Activated T-helper 1 cell treated with anti-CD3 and anti-CD28 coated beads, Interleukin-2, amount 50 U/mL, for 16 hours (primary cell): ENCODE results near the gene PANK4.
A peak's percentile ranks its signal among the peaks of the same experiment; 100 is the strongest.
"Not testable (repeated sequence)": the region's sequence is repeated elsewhere in the genome, so short reads cannot be mapped to it uniquely, and the experiment has no call there.

Experiments
- DNase-seq, 2 donors: peaks; one replicate each; pipeline ENCODE4 v3.0.0-alpha.2; 2020; ENCODE audit warnings: low read depth in 1 of 2, low spot score in 1 of 2

The PANK4 gene

DNA sequence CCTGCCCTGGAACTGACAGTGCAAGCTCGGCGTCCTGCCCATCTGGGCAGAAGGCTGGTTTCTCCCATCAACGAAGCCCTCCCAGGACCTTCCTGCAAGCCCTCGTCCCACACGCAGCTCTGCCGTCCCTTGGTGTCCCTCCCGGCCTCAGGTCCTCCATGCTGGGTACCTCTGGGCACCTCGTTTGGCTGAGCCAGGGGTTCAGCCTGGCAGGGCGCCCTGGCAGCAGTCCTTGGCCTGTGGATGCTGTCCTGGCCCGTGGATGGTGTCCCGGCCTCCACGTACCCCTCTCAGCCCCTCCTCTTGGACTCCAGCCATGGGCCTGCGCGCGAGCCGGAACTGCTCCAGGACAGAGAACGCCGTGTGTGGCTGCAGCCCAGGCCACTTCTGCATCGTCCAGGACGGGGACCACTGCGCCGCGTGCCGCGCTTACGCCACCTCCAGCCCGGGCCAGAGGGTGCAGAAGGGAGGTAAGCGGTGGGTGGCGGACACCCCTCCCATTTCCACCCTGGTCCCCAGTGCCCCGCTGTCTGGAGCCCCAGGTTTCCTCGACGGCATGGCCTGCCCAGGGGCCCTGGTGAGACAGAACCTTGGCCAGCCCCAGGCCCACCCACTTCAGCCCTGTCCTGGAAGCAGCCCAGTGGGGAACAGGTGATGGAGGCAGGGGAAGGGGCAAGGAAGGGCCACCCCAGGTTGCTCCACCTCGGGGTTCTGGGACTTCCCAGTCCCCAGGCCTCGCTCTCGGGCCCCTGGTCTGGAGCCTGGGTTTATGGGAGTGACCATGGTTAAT lies 33.3 kb upstream of the PANK4 start:
- DNase-seq, result no peak

DNA sequence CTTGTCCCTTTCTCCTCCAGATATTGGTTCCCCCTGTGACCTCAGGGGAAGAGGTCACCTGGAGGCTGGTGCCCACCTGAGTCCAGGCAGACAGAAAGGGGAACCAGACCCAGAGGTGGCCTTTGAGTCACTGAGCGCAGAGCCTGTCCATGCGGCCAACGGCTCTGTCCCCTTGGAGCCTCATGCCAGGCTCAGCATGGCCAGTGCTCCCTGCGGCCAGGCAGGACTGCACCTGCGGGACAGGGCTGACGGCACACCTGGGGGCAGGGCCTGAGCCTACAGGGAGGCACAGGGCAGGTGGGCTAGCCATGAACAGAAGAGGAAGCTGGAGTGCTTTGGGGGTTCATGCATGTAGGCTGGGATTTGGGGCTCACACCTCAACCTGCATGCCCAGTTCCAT lies 32.5 kb upstream of the PANK4 start:
- no peak for DNase-seq

- DNase-seq, result no peak
These were observed 32.0 kb upstream of the PANK4 start for GRCh38 chr1:2558420-2558819.

GRCh38 chr1:2557482-2558400 lies 31.3 kb upstream of the PANK4 start:
- DNase-seq, result no peak

DNA sequence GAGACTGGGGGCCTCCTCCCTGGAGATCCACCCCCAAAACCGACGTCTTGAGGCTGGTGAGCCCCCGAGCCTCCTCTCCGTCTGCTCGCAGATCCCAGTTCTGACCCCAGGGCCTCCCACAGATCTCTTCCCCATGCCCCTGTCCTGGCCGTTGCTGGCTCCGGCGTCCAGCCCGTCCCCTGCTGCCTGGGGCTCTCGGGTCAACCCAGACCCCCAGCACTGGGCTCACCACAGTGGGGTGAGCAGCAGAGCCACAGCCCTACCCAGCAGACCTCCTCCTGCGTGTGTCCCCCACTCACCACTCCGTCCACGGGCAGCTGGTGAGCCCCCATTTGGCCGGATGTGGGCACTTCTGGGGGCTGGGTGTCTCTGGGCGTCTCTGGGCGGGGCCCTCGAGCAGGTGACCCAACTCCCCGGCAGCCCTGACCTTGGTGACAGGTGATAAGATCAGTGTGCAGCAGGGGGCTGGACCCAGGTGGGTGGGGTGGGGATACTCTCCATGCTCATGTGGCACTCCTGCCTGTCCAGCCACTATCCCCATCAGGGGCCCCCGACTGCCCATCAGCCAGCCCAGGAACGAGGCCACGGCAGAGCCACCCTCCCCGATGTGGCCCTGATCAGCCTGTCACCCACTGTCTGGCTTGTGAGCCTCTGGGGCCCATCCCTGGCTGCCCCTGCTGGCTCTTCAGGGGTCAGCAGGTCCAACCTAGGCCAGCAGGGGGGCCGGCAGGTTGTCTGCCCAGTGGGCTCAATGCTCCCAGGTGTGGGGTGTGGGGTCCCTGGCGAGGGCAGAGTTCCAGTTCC lies 30.5 kb upstream of the PANK4 start:
- DNase-seq, result no peak

GRCh38 chr1:2556277-2556677 lies 29.9 kb upstream of the PANK4 start, which contains the start of gene TNFRSF14:
TNFRSF14 (plus strand) TSS chr1:2556371; CDS start chr1:2556665, 294 bp downstream.
- DNase-seq, result peak in 1 of 2 donors; percentile 57

DNA sequence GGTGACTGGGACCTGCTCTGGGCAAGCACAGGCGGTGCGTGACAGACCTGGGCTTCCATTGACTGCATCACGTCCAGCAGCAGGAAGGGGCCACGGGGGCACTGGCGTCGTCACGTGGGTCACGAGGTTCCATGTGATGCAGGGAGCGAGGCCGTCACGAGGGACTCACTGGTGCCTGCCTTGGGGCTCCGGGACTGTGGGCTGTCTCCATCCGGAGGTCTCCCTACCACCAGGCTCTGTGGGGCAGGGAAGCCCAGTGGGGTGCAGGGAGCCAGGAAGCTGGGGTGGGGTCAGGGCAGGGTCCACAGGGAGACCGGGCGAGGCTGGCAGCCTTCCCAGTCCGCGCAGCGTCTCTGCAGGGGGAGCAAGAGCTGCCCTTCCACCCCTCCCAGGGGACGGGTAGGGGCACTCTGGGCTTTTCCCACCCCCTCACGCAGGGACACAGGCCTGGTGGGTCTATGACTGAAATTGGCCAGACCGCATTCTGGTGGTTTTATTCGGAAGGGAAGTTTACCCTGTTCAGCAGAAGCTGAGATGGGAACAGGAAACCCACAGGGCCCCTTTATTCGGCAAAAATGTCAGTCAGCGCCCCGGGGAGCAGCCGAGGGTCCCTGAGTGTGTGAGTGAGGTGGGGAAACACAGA lies 29.4 kb upstream of the PANK4 start:
- DNase-seq, result peak in 1 of 2 donors; percentile 53

GRCh38 chr1:2554621-2555387 lies 28.4 kb upstream of the PANK4 start:
- DNase-seq, result no peak

DNA sequence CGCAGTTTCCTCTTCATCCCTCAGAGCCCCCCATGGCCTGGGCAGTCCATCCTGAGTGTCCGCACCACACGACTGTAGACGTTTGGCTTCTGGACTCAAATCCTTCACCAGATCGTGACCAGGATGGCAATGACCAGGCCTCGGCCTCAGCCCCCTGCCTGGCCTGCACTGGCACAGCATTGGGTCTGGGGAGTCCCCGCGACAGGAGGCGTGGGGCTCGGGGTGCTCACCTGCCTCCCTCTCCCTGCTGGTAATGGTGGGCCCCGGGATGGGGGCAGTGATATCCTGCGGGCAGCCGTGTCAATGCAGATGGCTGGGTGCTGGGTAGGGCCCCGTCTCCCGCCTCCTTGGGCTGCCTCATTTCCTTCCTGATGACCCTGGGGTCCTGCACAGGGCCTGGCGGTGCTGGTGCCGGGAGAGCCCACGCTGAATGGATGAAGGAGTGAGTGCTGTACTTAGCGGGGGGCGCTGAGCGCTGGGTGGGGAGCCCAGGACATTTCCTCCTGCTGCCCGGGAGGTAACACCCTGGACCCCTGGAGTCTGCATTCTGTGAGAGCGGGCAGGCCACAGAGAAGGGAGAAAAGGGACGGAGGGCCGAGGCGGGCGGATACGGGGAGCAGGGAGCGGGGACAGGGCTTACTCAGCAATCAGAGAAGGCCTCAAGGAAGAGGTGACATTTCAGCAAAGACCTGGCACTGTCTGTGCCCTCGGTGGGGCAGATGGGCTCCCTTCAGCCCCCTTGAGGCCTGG lies 27.6 kb upstream of the PANK4 start:
- no peak for DNase-seq

DNA sequence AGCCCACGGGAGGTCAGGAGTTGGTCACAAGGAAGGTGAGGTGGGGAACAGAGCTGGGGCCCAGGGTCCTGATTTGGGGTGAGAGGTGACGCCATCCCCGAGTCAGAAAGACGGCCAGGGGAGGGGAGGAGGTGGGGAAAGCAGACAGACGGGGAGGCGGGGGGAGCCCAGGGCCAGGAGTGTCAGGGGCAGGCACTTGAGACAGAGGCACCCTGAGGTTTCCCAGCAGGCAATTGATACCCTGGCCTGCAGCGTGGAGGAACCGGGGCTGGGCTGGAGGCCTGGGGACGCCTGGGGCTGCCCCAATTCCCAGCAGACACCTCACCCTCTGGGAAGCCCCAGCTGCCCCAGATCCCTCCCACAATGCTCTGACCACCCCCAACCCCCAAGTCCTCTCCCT lies 26.7 kb upstream of the PANK4 start:
- not testable (repeated sequence) for DNase-seq

DNA sequence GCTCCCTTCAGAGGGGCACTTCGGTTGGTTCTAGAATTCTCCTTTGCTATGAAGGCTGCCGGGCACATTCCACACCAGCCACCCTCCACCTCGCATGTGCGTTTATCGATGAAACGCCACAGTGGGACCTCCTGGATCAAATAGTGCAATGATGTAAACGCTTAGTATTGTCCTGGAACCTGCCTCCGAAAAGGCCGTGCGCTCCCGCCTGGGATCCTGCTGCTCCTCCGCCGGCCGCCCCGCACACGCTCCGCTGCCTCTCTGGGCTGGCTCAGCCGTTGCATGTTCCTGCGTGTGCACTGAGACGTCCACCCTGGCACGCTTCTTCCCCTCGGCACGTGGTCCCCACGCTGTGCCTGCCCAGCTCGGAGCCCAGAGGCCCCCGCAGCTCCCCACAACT lies 25.8 kb upstream of the PANK4 start:
- DNase-seq, result no peak

- DNase-seq, result not testable (repeated sequence)
These were observed 25.1 kb upstream of the PANK4 start for GRCh38 chr1:2551544-2551943.

DNA sequence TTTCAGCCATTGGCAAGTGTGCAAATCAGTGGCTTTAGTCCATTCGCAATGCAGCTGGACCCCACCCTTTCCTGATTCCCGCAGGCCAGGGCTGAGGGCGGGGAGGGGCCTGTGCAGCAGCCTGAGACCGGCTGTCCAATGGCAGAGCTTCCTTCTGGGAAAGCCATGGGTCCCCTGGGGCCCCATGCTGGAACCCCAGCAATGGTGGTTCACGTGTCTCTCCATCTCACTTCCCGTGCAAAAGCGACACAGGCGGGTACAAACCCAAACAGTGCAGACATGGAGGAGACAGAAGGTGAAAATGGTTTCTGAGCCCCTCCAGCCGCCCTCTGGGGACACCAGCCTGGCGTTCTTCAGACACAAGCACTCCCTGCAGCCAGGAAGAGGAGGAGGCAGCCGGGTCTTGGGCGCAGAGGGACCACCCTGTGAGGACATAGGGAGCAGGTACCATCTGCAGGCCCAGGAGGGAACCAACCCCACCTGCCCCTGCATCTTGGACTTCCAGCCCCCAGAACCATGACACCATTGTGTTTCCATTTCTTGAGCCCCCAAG lies 24.0 kb upstream of the PANK4 start:
- DNase-seq, result not testable (repeated sequence)

DNA sequence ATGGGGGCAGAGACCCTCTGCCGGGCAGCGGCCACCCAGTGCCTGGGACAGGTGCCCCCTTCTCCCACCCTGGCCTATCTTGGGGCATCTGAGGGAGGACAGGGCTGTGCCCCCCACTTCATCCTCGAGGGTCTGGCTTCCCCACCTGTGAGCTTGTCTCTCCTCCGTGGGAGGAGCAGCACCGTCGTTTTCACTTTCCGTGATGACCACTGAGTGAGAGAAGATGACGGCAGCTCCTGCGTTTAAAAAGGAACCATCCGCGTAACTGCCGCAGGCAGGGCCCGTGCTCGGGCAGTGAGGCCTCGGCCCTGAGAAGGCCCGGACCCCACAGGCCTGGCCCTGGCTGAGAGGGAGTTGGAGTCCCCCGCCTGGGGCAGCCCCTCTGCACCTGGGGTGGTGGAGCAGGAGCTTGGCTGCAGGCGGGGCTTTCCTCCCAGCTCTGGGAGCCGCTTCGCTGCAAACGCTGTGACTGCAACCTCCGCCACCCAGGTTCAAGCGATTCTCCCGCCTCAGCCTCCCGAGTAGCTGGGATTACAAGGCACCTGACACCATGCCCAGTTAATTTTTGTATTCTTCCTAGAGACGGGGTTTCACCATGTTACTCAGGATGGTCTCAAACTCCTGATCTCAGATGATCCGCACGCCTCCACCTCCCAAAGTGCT lies 23.1 kb upstream of the PANK4 start:
- not testable (repeated sequence) for DNase-seq

GRCh38 chr1:2548068-2548589 lies 21.7 kb upstream of the PANK4 start:
- DNase-seq, result peak; percentile 68 to 70

DNA sequence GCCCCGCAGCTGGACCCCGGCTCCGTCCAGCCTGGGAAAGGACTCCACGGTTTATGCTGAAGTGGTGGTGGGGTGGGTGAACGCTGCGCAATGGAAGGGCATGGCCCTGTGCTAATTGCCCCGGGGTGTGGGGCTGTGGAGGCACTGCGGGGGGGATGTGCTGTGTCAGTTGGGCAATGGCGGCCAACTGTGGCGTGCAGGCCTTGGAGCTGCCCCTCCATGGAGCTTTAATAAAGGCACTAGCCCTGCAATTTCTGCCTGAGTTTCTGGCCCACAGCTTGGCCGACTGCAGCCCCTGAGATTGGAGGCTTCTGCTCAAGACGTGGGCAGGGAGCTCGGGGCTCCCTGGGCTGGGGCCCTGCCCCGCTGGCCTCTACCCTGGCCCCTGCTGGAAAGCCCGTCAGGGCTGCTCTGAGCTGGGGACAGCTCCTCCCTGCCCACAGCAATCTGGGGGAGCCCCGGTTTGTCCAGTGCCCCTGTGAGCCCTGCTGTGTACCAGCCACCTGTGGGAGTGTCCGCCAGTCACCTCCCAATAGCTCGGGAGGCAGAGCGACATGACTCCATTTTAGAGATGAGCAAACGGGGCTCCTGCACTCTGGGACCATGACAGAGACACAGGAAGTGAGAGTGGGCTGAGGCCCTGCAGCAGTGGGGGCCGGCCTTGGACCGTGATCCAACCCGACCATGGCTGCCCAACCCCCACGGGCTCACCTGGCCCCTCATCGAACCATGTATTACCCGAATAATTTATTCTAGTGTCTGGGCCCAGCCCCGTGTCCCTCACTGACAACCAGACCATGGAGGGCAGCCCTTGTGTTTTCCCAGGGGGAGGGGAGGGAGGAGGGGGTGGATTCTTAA lies 21.0 kb upstream of the PANK4 start:
- DNase-seq, result no peak

DNA sequence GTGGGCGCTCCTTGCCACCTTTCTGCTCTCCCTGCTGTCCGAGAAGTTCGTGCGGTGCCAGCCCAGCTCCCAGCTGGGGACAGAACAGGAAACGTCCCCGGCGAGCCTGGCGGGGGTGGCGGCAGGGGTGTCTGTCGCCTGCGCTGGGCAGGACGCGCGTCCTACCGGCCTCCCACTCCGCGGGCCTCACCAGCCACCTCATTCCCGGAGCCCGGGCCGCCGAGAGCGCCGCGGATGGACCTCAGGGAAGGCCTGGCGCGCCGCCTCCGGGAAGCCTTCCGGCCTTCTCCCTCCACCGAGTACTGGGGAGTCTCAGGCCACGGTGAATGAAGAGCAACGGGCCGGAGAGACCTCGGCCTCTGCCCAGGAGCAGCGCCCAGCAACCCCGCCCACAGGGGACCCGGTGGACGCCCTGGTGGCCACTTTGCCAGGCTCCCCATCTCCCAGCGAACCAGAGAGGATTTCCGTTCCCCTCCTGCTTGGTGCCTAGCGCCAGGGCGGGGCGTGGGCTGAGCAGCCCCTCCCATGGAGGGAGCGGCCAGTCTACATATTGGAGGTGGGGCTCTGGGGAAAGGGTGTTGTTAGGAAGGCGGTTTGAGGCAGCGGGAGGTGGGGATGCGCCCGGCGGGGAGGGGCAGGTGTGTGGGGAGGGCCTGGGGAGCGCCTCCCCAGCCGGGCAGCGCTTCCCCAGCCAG lies 20.3 kb upstream of the PANK4 start:
- DNase-seq, result peak; percentile 57 to 64
